GM12892 (cell line): ENCODE results near the gene TSEN15.

ENCODE experiments used
- POLR2A ChIP-seq: IDR thresholded peaks from 2 replicates; pipeline ENCODE4 v1.6.1; 2011; ENCODE audit warnings: low read depth, low read length, control low read depth
- POLR2AphosphoS5 ChIP-seq: IDR thresholded peaks from 2 replicates; pipeline ENCODE4 v1.6.1; 2011; ENCODE audit warnings: low read depth, low read length, control low read depth

- no peak for TF ChIP-seq POLR2A
- TF ChIP-seq POLR2AphosphoS5 = no peak
Measured at GRCh38 chr1:184032930-184033418, 18.6 kb upstream of the TSEN15 start.
